DND-41 (cell line): ENCODE results near the gene LARP4B.

Experiments
- CTCF ChIP-seq: IDR thresholded peaks from 2 replicates; pipeline ENCODE4 v1.5.1; 2012; ENCODE audit warnings: borderline replicate concordance, low read length, moderate library complexity, mild to moderate bottlenecking; ENCODE audit not compliant: poor library complexity, severe bottlenecking; ENCODE audit errors: extremely low read depth
- EZH2 ChIP-seq: IDR thresholded peaks from 3 replicates; pipeline ENCODE4 v1.6.1; 2012; ENCODE audit warnings: borderline replicate concordance, low read depth, mild to moderate bottlenecking, moderate library complexity, low read length, inconsistent platforms; ENCODE audit not compliant: severe bottlenecking

DNA sequence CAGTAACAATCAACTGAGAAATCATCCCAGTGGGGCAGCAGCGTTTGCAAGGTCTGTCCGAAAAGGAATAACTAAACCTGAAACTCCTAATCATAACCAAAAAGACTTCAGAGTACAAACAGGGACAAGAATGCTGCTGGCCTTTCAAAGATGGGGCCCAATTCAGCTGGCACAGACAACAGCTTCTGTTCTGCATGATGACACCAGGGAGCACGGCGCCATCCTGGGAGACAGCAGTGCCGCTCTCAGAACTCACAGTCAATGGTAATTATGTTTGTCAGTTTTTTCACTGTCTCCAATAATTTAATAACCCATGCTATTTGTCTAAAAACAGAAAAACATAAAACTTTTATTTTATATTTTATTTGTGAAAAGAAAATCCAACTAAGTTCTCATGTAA, 90.0 kb downstream of the LARP4B start:
- TF ChIP-seq EZH2 (no peak), CTCF (no peak)
